Right kidney (tissue), 1 donor: ENCODE measurements around the gene AGFG2.
"Not testable (repeated sequence)": the region's sequence is repeated elsewhere in the genome, so short reads cannot be mapped to it uniquely, and the experiment has no call there.

ENCODE experiments used
- DNase-seq: peaks from one replicate; pipeline ENCODE4 v3.0.0-alpha.2; 2016

Gene AGFG2

DNA sequence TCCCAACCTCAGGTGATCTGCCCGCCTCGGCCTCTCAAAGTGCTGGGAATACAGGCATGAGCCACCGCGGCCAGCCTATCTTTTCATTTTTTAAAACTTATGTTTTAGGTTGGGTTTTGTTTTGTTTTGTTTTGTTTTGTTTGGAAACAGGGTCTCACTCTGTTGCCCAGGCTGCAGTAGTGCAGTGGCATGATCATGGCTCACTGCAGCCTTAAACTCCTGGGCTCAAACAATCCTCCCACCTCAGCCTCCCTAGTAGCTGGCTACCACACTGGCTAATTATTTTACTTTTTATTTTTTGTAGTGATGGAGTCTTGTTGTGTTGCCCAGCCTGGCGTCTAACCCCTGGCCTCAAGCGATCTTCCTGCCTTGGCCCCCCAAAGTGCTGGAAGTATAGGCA lies 19.4 kb upstream of the AGFG2 start:
- DNase-seq, result no peak

DNA sequence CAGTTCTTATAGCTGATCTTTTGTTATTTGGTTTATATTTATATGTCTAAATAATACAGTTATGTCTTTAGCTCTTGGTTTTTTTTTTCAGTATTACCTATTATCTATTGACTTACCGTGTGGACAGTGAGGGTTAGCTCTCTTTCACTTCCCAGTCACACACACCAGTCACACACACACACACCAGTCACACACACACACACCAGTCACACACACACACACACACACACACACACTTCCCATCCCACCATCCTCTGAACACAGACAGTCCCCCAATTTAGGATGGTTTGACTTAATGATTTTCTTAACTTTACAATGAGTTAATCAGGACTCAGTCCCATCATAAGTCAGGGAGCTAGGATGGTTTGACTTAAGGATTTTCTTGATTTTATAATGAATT lies 18.9 kb upstream of the AGFG2 start:
- DNase-seq, result no peak

DNA sequence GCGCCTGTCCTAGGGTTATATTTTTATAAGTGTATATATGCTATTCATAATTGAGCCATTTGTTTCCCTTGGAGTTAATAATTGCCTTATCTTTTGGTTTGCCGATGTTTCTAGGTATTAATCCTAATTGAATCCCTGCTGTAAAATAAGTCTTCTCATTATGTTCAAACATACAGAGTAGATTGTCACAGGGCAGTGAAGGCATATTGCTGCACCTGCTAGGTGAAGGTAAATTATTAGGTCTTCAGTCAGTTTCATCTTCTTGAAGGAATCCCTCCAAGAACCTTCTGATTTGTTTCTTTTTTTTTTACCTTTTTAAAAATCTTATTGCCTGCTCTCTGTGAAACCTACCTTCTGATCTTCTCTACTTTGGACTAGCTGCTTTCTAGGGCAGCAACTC lies 17.9 kb upstream of the AGFG2 start:
- DNase-seq, result no peak

DNA sequence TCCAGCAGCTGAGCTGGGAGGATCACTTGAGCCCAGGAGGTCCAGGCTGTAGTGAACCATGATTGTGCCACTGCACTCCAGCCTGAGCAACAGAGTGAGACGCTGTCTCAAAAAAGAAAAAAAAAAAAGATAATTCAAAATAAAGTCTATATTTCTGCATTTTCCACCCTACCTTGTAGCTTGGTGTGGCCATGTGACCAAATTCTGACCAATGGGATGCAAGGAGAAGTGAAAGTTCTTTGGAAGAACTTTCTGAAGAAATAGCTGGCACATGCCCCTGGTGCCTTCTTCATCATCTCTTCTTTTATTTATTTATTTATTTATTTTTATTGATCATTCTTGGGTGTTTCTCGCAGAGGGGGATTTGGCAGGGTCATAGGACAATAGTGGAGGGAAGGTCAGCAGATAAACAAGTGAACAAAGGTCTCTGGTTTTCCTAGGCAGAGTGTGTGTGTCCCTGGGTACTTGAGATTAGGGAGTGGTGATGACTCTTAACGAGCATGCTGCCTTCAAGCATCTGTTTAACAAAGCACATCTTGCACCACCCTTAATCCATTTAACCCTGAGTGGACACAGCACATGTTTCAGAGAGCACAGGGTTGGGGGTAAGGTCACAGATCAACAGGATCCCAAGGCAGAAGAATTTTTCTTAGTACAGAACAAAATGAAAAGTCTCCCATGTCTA lies 17.0 kb upstream of the AGFG2 start:
- not testable (repeated sequence) for DNase-seq

DNA sequence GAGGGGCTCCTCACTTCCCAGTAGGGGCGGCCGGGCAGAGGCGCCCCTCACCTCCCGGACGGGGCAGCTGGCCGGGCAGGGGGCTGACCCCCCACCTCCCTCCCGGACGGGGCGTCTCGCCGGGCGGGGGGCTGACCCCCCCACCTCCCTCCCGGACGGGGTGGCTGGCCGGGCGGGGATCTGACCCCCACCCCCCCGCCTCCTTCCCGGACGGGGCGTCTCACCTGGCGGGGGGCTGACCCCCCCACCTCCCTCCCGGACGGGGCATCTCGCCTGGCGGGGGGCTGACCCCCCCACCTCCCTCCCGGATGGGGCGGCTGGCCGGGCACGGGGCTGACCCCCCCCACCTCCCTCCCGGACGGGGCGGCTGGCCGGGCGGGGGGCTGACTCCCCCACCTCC lies 15.8 kb upstream of the AGFG2 start:
- not testable (repeated sequence) for DNase-seq

DNA sequence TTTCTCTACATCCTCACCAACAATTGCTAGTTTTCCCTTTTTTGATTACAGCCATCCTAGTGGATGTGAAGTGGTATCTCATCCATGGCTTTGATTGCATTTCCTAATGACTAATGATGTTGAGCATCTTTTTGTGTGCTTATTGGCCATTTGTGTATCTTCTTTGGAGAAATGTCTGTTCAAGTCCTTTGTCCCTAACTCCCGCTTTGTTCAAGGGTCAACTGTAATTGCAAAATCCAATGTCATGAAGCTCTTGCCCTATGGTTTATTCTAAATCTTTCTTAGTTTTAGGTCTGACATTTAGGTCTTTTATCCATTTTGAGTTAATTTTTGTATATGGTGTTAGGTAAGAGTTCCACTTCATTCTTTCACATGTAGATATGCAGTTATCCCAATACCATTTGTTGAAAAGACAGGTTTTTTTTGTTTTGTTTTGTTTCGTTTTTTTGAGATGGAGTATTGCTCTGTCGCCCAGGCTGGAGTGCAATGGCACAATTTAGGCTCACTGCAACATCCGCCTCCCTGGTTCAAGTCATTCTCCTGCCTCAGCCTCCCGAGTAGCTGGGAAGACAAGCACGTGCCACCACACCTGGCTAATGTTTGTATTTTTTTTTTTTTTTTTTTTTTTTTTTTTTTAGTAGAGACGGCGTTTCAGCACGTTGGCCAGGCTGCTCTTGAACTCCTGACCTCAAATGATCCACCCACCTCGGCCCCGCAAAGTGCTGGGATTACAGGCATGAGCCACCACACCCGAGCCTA lies 10.7 kb upstream of the AGFG2 start:
- DNase-seq, result not testable (repeated sequence)

DNA sequence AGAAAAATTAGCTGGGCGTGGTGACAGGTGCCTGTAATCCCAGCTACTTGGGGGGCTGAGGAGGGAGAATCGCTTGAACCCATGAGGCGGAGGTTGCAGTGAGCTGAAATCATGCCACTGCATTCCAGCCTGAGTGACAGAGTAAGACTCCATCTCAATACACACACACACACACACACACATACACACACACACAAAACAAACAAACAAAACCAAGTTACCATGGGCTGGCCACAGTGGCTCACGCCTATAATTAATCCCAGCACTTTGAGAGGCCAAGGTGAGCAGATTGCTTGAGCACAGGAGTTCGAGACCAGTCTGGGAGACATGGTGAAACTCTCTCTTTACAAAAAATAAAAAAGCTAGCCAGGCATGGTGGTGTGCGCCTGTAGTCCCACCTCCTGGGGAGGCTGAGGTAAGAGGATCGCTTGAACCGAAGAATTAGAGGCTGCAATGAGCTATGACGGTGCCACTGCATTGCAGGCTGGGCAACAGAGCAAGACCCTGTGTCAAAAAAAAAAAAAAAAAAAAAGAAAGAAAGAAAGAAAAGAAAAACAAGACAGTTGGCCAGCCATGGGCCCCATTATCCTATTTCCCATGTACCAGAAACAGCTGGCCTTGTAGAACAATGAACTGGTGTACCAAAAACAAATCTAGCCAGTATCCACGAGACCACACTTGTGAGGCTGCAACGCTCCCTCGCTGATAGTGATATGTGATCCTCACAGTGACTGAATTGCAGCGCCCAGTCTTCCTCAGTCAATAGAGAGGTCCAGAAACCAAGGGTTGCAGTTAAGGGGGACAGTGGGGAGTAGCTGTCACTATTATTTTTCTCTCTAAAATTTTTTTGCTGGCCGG lies 6.6 kb upstream of the AGFG2 start:
- DNase-seq, result no peak

DNA sequence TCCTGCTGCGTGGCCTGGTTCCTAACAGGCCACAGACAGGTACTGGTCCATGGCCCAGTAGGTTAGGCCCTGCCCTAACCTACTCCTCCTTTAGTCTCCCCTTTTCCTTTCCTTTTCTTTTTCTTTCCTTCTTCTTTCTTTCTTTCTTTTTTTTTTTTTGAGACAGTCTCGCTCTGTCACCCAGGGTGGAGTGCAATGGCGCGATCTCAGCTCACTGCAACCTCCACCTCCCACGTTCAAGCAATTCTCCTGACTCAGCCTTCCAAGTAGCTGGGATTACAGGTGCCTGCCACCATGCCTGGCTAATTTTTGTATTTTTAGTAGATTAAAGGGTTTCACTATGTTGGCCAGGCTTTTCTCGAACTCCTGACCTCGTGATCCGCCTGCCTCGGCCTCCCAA lies 3.0 kb upstream of the AGFG2 start:
- not testable (repeated sequence) for DNase-seq

DNA sequence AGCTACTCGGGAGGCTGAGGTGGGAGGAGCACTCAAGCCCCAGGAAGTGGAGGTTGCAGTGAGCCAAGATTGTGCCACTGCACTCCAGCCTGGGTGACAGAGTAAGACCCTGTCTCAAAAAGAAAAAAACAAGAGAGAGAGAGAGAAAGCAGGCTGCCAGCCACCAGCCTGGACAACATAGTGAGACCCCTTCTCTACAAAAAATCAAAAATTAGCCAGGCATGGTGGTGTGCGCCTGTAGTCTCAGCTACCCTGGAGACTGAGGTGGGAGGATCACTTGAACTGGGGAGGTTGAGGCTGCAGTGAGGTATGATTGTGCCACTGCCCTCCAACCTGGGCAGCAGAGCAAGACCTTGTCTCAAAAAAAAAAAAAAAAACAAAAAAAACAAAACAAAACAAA lies 2.3 kb upstream of the AGFG2 start:
- DNase-seq, result not testable (repeated sequence)

DNA sequence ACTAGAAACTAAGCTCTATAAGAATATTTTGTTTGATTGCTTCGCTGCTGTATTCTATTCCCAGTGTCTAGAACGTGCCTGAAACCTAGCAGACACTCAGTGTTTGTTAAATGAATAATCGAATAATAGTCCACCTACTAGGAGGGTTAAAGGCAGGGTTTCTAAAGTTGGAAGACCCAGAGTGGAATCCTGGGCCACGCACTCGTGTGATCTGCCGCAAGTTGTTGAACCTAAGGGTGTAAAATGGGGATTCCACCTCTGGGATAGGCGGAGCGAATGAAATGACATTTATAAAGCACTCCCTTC lies 702 bp upstream of the AGFG2 start:
- DNase-seq, result no peak

DNA sequence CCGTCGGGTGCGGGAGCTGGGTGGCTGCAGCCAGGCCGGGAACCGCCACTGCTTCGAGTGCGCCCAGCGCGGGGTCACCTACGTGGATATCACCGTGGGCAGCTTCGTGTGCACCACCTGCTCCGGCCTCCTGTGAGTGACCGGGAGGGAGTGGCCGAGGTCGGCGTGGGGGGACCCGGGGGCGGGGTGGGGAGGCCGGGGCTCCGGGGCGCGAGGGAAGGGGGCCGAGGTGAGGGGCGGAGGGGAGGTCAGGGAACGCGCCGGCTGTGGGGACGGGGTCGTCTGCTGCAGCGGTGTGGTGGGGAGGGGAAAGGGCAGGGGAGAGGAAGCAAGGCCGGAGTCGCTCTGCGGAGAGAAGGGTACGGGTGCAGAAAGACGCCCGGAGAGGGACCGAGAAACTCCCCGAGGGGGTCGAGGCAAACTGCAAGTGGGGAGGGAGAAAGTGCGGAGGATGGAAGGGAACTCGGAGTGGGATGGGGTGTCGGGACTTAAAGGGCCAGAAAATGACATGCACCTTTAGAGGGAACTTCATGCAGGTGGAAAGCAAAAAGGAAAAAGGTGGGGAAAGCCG lies 518 bp downstream of the AGFG2 start:
- DNase-seq, result peak; percentile 42

DNA sequence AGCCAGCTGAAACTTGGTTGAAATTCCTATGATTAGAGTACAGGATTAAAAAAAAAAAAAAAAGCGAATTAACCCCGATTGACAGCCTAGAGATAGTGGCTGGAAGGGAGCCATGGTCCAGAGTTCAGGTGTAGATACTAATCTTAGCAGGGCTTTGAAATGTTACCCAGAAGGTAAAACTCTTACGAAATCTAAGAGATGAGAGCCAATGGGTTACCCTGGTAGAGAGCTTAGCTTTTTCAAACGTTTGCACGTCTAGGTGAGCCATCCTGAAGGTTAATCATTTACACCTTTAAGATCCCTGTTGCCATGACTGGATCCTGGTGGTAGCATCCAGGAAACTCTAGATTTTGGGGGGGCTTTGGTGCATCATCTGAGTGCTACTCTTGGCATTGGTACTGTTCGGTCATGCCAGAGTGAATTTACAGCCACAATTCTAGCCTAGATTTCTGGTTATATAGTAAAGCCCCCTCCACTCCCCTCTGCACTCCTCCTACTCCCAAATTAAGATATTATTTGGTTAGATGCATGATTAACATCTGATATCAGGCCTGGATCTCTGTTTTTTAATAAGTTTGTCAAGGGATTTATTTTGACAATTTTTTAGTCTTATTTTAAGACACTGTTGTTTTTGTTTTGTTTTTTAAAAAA lies 1.2 kb downstream of the AGFG2 start:
- no peak for DNase-seq

DNA sequence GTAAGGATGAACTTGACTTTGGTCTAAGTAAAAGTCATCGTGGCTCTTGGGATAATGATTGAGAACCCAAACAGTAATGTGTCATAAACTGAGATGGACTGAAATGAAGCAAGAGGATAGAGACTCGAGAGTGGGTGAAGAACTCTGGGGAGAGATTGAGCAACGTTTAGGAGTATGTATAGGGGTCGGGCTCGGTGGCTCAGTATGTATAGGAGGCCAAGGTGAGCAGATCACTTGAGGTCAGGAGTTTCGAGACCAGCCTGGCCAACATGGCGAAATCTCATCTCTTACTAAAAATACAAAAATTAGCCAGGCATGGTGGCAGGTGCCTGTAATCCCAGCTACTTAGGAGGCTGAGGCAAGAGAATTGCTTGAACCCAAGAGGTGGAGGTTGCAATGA lies 2.3 kb downstream of the AGFG2 start:
- not testable (repeated sequence) for DNase-seq

DNA sequence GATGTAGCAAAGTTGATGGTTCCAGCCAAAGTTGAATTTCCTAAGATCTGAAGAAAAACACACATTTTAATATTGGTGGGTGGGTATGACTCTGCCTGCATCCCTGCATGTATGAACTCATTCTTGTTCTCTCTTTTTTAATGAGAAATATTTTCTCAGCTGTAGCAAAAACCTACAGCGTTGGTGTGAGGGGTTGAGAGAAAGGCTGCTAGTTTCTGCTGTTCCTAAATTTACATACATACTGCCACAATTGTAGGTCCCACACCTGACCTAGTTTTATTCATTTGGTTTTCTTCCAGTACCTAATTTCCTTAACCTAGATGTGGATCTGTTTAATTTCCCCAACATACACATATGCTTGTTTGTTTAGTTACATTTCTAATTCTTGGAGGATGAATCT lies 4.6 kb downstream of the AGFG2 start:
- no peak for DNase-seq

DNA sequence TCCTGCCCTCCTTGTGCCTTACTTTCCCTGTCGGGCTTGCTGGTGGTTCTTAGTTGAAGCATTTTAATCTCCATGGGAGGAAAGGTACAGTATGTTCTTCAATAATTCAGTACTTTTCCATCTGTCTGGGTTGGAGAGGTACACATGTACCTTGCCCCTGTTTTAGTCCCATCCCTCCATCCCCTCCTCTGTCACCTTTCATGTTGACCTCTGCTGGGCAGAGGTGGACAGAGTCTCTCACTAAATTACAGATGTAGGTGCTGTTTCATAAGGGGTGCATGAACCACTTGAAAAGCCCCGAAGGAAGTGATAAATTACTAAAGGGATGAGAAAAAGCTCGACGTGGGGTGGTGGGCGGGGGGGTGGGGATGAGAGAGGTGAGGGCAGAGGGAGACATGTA lies 5.4 kb downstream of the AGFG2 start:
- no peak for DNase-seq

DNA sequence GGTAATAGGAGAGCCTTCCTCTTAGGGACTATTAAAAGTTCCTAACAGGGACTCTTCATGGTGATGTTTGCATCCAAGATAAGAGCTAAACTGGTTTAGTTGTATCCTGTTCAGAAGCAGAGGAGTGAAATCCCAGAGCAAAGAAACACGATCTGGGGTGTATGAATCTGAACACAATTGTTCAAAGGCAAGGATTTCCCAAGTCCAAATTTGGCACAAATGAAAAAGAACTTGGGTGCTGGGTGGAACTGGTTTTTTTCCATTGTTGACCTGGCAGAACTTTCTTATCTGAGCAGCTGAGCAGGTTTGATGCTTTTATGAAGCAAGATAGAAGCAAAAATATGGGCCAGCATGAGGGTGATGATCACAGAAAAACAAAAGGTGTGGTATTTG lies 6.0 kb downstream of the AGFG2 start:
- DNase-seq, result no peak

DNA sequence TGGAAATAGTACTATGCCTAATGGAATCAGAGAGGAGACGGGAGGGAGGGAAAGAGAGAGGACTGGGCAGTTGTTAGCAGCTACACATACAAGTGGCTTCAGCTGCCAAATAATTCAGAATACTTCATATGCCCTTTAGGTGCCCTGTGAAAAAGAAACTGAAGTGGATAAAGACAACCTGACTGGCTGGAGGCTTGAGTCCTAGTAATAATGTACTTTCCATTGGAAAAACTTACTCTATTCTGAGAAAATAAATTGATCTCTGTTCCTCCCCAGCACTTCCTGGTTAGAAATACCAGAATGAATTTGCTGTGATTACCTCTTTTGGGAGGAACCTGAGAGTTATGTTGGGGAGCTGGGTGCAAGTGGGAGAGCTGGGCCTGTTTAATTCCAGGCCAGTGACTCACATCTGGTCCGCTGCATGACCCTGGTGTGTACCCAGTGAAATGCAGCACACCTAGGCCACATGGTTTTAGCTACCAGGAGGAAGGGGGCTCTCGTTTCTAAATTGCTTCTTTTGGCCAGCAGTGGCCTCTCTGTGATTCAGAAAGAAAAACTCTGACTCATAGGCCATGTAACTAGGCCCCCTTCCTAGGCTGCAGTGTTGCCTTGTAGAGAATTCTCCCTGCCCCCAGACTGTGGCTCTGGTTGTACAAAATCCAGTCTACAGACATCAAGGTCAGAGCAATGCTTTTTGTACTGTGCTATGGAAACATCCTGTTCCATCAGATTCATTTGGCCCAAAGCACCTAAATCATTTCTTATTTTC lies 6.5 kb downstream of the AGFG2 start:
- no peak for DNase-seq

DNA sequence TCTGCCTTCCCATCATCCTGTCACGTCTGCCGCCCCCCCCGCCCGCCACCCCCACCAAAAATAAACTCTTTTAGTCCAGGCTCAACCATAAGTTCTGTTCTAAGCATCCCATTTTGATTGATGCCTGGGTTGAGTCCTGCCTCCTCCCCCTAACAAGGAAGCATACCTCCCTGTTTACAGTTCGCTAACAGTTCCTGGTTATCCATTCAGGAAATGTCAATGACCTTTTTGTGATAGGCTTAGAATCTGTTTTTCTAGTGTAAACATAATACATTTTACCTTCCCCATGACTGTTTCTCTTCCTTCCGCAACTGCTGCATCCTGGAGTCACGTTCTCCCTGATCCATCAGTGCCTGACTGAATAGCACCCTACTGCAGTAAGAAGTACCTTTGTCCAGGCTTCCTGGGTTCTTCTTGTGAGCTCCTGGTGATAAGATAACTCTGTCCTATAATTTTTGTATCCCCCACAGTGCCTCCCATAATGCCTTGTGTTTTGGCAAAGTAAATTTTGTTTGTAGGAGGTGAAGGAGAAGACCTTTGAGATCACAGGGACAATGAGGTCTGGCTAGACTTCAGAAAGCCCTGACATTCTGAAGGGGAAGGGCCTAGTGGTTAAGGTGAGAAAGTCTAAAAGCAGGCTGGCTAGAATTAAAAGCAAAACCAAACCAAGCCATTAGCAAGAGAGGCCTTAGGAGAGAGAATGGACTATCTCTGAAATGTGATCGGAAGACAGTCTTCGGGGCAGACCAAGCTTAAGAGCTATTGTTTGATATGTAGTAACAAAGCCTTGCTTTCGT lies 7.3 kb downstream of the AGFG2 start:
- DNase-seq, result no peak

DNA sequence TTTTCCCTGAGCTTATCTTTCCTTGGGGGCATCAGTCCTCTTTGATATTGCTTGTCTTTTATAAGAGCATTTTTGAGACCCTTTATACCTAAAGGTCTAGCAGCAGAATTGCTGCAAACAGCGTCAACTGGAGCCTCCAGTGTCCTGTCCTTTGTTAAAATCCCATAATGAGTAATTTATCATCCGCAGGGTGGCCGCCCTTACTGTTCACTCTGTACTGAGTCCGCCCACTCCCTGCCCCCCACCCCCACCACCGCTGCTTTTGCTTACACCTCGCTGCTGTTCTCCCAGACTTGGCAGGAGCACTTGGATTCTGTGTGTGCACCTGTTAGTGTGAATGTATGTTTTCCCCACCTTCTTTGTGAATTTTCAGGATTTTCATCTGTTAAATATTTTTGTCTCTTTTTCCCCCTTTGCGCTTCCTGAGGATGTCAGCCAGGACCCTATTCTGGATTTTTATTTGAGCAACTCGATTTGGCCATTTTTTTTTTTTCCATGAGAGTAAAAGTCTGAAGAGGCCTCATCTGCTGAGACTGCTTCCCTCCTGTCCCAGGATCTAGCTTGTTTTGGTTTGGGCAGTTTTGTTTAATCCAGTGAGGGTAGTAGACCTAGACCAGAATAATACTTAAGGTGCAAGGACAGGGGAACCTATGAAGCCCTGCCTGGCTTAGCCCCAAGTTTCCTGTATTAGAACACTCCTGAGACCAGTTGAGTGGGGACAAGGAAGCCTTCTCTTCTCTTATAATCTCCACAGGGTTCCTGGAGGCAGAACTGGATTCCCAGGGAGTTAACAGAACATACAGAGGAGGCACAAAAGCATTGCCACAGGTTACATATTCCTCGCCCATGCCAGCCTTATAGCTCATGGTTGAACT lies 8.2 kb downstream of the AGFG2 start:
- DNase-seq, result no peak

DNA sequence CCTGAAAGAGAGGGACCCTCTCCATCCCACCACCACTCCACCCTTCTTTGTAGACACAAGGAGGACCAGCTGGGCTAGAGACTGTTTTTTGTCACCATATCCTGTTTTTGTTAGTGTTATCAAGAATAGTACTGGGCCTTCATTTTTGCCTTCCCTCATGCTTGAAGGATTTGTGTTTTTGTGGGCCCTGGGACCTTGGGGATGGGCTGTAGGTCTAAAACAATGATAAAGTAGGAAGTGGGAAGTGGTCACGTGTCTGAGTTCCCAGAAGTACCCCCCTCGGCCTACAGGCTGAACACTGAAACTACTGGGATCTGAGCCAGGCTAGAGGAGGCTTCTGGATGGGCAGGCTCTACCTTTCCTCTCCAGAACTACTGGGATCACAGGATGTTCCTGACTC lies 8.9 kb downstream of the AGFG2 start:
- DNase-seq, result no peak
